GM10266 (cell line): ENCODE measurements around the gene CCDC146.
"Not testable (repeated sequence)": the region's sequence is repeated elsewhere in the genome, so short reads cannot be mapped to it uniquely, and the experiment has no call there.

Experiments used
- DNase-seq: peaks from one replicate; pipeline ENCODE4 v3.0.0; 2012; ENCODE audit errors: extremely low spot score

Gene CCDC146

DNA sequence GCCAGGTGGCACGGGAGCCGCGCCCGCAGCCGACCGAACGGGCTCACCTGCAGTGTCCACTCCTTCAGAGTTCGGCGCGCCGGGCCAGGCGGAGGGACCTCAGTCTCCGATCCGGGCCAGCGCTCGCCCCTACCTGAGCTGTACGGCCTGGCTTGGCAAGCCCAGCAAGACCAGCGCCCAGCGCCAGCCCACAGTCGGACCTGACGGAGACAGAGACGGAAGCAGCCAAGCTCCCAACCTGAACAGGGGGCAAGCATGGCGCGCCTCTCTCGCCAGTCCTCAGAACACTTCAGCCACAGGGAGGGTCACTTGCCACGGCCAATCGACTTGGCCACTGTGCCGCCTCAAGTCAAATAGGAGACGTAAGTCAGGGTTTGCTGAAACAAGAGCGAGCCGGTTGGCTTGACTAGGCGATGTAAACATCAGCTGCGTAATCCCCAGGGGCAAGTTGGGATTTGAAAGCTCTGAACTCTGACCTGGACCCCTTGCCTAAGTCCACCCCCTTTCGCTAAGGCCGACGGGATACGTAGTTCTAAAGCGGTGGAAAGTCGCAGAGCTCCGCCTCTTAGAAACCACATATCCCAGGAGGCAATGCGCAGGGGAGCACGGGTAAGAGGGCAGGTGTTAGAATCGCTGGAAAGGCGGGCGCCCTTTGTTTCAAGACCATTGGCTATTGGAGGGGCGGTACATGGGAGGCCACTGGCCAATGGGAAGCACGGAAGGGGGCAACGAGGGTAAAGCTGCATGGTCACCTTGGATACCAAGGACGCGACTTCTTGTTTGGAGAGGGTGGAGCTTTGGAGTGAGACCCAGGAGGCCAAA lies at the start of gene CCDC146:
Gene CCDC146, plus strand, starts transcription at position 756 of the 822 bp plus-strand sequence. CDS start 45,054 bp downstream, outside the sequence.
- peak; percentile 89 for DNase-seq

- DNase-seq = not testable (repeated sequence)
Measured at GRCh38 chr7:77074786-77075396, 47.5 kb upstream of the CCDC146 start.

GRCh38 chr7:77077060-77077459 lies 45.4 kb upstream of the CCDC146 start:
- not testable (repeated sequence) for DNase-seq

DNA sequence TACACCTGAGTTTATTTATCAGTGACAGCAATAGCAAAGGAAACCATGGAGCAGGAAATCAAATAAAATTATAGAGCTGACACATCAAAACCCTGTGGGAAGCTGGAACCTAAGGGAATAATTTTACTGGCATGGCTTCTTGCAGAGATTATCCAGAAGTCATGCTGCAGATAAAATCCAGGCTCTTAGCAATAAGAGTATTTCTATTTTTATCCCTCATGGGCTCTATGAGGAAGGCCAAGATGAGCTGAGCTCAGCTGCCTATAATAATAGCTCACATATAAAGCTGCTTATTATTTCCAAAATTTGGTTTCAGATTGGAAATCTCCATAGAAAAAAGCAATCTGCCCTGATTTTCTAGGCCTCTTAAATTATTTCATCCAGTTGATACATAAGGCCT lies 43.3 kb upstream of the CCDC146 start:
- DNase-seq = not testable (repeated sequence)

- not testable (repeated sequence) for DNase-seq
Measured at GRCh38 chr7:77079624-77080023, 42.8 kb upstream of the CCDC146 start.

- not testable (repeated sequence) for DNase-seq
Measured at GRCh38 chr7:77080236-77080635, 42.2 kb upstream of the CCDC146 start.

DNA sequence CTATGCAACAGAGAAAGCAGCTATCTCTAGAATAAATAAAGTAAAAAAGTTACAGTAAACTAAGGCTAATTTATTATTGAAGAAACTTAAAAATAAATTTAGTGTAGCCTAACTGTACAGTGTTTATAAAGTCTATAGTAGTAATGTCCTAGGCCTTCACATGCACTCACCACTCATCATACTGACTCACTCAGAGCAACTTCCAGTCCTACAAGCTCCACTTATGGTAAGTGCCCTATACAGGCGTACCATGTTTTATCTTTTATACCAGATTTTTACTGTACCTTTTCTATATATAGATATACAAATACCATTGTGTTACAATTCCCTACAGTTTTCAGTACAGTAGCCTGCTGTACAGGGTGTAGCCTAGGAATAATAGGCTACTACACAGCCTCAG lies 40.2 kb upstream of the CCDC146 start:
- DNase-seq = not testable (repeated sequence)

GRCh38 chr7:77092301-77092700 lies 30.1 kb upstream of the CCDC146 start:
- DNase-seq = not testable (repeated sequence)

DNA sequence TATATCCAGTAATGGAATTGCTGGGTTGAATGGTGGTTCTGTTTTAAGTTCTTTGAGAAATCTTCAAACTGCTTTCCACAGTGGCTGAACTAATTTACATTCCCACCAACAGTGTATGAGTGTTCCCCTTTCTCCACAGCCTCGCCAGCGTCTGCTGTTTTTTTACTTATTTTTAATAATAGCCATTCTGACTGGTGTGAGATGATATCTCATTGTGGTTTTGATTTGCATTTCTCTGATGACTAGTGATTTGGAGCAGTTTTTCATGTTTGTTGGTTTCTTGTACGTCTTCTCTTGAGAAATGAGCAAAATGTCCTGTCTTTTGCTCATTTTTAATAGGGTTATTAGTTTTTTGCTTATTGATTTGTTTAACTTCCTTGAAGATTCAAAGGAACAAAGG lies 21.9 kb upstream of the CCDC146 start:
- not testable (repeated sequence) for DNase-seq

DNA sequence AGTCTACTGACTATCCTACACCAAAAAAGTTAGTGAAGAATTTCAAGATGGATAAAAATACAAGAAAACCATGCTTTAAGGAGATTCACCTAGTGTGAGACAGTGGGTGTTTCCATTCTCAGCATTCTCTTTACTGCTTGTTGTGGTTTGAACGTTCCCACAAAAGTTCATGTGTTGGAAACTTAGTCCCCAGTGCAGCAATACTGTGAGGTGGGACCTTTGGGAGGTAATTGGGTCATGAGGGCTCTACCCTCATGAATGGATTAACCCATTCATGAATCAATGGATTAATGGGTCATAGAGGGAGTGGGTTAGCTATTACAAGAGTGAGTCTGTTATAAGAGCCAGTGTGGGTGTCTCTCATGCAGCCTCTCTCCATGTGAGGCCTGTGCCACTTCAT lies 21.2 kb upstream of the CCDC146 start:
- not testable (repeated sequence) for DNase-seq

DNA sequence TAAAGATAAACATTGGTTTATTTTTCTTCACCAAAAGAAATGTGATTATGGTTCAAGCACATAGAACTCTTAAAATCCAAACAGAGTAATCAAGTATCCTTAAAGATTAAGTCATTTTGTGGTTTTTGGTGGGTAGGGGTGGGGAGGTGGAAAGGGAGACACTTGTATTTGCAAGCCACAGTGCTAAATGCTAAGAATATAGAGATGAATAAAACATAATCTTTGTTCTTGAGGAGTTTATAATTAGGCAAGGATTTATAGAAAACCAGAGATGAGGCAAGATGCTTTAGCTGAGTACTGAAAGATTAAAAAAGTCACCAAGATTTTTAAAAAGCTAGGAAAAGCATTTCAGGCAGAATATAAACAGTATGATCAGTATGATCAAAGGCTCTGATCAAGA lies 19.7 kb upstream of the CCDC146 start:
- DNase-seq = not testable (repeated sequence)

DNA sequence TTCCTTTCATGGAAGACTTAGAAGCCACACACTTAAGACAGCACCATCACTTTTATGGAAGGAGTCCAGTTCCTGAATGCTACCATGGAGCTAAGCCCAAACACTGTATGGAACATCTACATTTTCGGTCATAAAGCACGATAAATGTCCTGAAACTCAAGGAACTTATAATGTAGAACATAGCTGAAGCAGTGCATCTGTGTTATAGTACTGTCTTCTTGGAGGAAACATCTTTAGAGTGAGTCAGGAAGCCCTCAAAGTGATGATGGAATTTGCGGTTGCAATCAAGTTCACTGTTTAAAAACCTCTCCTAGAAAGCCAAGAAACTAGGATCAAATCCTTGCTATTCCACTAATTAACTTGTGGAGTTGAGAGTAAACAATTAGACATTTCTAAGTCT lies 16.5 kb upstream of the CCDC146 start:
- not testable (repeated sequence) for DNase-seq

- DNase-seq = not testable (repeated sequence)
Measured at GRCh38 chr7:77107659-77108058, 14.8 kb upstream of the CCDC146 start.

- not testable (repeated sequence) for DNase-seq
Measured at GRCh38 chr7:77108362-77108761, 14.1 kb upstream of the CCDC146 start.

- DNase-seq = not testable (repeated sequence)
Measured at GRCh38 chr7:77112719-77113306, 9.6 kb upstream of the CCDC146 start.

DNA sequence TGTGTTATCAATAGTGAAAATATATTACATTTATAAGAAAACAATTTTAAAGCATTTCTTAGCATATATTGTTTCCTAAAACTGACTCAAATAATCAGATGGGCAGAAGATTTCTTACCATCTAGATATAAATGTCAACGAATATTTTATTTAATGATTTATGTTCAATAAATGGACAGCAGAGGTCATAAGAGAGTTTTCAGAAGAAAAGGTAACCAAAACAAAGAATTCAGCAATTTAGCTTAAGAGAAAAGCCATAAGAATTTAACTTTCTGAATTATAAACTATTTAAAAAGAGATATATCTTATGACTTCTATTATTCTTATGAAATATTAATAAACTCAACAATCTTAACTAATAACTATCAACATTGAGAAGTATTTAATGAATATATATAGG lies 3.1 kb downstream of the CCDC146 start:
- DNase-seq = not testable (repeated sequence)

- not testable (repeated sequence) for DNase-seq
Measured at GRCh38 chr7:77127009-77127408, 4.6 kb downstream of the CCDC146 start.

- DNase-seq = not testable (repeated sequence)
Measured at GRCh38 chr7:77128582-77129410, 6.4 kb downstream of the CCDC146 start.

DNA sequence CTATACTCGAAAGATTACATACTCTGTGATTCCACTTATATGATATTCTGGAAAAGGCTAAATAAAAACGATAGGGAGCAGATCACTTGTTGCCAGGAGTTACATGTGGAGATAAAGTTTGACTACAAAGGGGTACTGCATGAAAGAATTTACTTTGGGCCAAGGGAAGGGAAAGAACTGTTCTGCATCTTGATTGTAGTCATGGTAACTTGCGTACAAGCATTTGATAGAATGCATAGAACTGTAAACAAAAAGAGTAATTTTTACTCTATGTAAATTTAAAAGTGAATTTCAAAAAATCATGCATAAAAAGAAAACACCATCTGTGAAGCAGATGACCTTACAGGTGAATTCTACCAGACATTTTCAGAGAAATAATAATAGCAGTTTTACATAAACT lies 9.4 kb downstream of the CCDC146 start:
- DNase-seq = not testable (repeated sequence)

- not testable (repeated sequence) for DNase-seq
Measured at GRCh38 chr7:77138668-77139067, 16.3 kb downstream of the CCDC146 start.

DNA sequence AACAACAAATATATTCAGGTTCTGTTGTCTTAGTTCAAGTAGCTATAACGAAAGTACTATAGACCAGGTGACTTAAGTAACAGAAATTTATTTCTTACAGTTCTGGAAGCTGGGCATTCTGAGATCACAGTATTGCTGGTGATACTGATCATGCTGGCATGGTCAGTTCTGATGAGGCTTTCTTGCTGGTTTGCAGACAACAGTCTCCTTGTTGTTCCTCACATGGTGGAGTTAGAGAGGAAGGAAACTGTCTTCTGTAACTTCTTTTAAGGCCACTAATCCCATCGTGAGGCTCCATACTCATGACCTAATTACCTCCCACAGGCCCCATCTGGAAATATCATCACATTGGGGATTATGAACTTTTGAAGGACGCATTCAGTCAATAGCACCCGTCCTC lies 17.9 kb downstream of the CCDC146 start:
- not testable (repeated sequence) for DNase-seq
